HepG2 (cell line): ENCODE measurements around the gene C1orf21. TPM values are rescaled to one million over a fixed set of nuclear protein-coding genes. Genes with fewer than 3 reads are reported as not detected.

Source experiments
- ARID5B ChIP-seq: IDR thresholded peaks from 2 replicates; pipeline ENCODE4 v1.4.0; 2020; ENCODE audit warnings: mild to moderate bottlenecking, missing genetic modification reagents
- ATAD3A ChIP-seq: sonication (generic); formaldehyde crosslinking; IDR thresholded peaks from 2 replicates; pipeline ENCODE4 v1.4.0; 2020; ENCODE audit warnings: missing genetic modification reagents
- KDM5B ChIP-seq: sonication (generic); formaldehyde crosslinking; IDR thresholded peaks from 2 replicates; pipeline ENCODE4 v1.4.0; 2020; ENCODE audit warnings: missing genetic modification reagents, mild to moderate bottlenecking, borderline replicate concordance
- KLF15 ChIP-seq: sonication (generic); formaldehyde crosslinking; IDR thresholded peaks from 2 replicates; pipeline ENCODE4 v1.8.1; 2023; ENCODE audit warnings: borderline replicate concordance, mild to moderate bottlenecking, inconsistent platforms, missing genetic modification reagents, mixed read lengths
- NRL ChIP-seq: sonication (generic); formaldehyde crosslinking; IDR thresholded peaks from 2 replicates; pipeline ENCODE4 v1.5.0; 2020; ENCODE audit warnings: missing genetic modification reagents, mild to moderate bottlenecking, moderate library complexity, borderline replicate concordance
- RXRA ChIP-seq: sonication (generic); formaldehyde crosslinking; IDR thresholded peaks from 2 replicates; pipeline ENCODE4 v1.5.1; 2020; ENCODE audit warnings: missing genetic modification reagents
- STAG1 ChIP-seq: sonication (generic); formaldehyde crosslinking; IDR thresholded peaks from 2 replicates; pipeline ENCODE4 v1.4.0; 2020; ENCODE audit warnings: missing genetic modification reagents
- SUZ12 ChIP-seq: fragments of 150-350 bp; IDR thresholded peaks from 2 replicates; pipeline ENCODE4 v1.6.1; 2014; ENCODE audit warnings: low read depth, low read length
- ZNF263 ChIP-seq: sonication (generic); formaldehyde crosslinking; IDR thresholded peaks from 2 replicates; pipeline ENCODE4 v1.4.0; 2020; ENCODE audit warnings: missing genetic modification reagents
- polyA plus RNA-seq, 8 experiments: library from polyadenylated mRNA; depleted of rRNA in 3 of 8; stranded (reverse) in 7 of 8; unstranded in 1 of 8; fragments of >200 nt; fragmentation: Illumina TruSeq in 4 of 8; extraction: Trizol in 4 of 8; gene quantifications; 2 replicates each; pipeline versions ENCODE4 v1.2.1 to v1.2.3, GENCODE V29; 2011 to 2016; ENCODE audit warnings: low read depth in 4 of 8, missing spikeins in 1 of 8, mixed read lengths in 1 of 8; ENCODE audit not compliant: insufficient read depth in 1 of 8
- total RNA-seq, 5 experiments: library from RNA; depleted of rRNA; stranded (reverse); fragments of >200 nt; fragmentation: Illumina TruSeq; extraction: Trizol; gene quantifications; 2 replicates each; pipeline ENCODE4 v1.2.3, GENCODE V29; 2016; ENCODE audit warnings: low read depth in 1 of 5
- TF ChIP-seq, protein P1 (sequence below): sonication (generic); formaldehyde crosslinking; IDR thresholded peaks from 2 replicates; pipeline ENCODE4 v1.4.0; 2020; ENCODE audit warnings: mild to moderate bottlenecking, missing genetic modification reagents
- TF ChIP-seq, protein P2 (sequence below): sonication (generic); formaldehyde crosslinking; IDR thresholded peaks from 2 replicates; pipeline ENCODE4 v1.5.1; 2020; ENCODE audit warnings: mild to moderate bottlenecking, missing genetic modification reagents, borderline replicate concordance

The C1orf21 gene
- total and polyA plus RNA-seq, 2 of the 13 experiments (the other 11 are each of a cell fraction or from before 2014, with no cell fraction given): not detected

DNA sequence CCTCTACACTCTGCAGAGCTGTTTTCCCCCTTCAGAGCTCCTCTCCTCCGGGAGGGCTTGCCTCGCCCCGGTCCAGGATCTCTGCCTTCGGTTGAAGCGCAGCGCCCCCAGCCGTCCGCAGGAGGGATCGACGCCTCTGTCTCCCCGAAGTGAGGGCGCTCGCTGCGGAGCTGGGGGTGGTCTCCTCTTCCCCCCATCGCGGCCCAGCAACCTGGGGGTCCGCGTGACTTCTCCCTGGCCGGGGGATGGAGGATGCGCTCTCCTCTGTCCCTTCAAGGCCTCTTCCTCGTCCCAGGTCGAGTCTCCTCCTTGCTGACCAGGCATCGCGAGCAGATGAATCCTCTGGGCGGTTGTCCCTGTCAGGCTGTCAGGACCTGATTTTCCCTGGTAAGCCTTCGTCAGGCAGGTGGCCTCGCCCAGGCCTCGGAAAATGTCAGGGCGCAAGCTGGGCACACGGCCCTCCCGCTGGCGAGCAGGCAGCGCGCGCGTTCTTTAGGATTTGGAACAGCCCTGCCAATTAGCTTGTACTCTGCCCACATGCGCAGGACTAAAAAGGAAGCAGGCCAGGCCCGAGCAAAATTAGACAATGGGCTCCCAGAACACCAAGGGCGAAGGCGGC lies 277.3 kb downstream of the C1orf21 start (continued):
- peak; percentile 58; the same call in 1 of the 2 replicates for TF ChIP-seq NRL (CRISPR knock-in tag)
- TF ChIP-seq ZNF263: no peak
- TF ChIP-seq STAG1 (CRISPR knock-in tag): peak; percentile 81
- TF ChIP-seq, protein P1, sequence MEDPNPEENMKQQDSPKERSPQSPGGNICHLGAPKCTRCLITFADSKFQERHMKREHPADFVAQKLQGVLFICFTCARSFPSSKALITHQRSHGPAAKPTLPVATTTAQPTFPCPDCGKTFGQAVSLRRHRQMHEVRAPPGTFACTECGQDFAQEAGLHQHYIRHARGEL: no peak
- TF ChIP-seq RXRA (CRISPR knock-in tag): no peak
- no peak for TF ChIP-seq SUZ12
- no peak for TF ChIP-seq ARID5B
- TF ChIP-seq KLF15: no peak
- TF ChIP-seq KDM5B (CRISPR knock-in tag): no peak
- TF ChIP-seq, protein P2, sequence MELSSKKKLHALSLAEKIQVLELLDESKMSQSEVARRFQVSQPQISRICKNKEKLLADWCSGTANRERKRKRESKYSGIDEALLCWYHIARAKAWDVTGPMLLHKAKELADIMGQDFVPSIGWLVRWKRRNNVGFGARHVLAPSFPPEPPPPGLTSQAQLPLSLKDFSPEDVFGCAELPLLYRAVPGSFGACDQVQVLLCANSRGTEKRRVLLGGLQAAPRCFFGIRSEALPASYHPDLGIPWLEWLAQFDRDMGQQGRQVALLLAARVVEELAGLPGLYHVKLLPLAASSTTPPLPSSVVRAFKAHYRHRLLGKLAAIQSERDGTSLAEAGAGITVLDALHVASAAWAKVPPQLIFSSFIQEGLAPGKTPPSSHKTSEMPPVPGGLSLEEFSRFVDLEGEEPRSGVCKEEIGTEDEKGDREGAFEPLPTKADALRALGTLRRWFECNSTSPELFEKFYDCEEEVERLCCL: no peak
- no peak for TF ChIP-seq ATAD3A (CRISPR knock-in tag)
